MM.1S (cell line): ENCODE data around the gene SQSTM1.

Source experiments
- DNase-seq: peaks from one replicate; pipeline ENCODE4 v3.0.0-alpha.2; 2015
- H2AFZ ChIP-seq: fragments of 300-600 bp; sonication (generic); 2 replicates; pipeline ENCODE4 v1.6.0; 2016; ENCODE audit warnings: antibody characterized with exemption, low read length
- H3F3A ChIP-seq: fragments of 300-600 bp; sonication (generic); 2 replicates; pipeline ENCODE4 v1.6.1; 2016; ENCODE audit warnings: mild to moderate bottlenecking, antibody characterized with exemption, low read length, moderate library complexity, mixed read lengths; ENCODE audit not compliant: insufficient read depth
- H3K27ac ChIP-seq: fragments of 300-600 bp; sonication (generic); 2 replicates; pipeline ENCODE4 v1.5.1; 2016; ENCODE audit warnings: mild to moderate bottlenecking, low read length
- H3K27me3 ChIP-seq: fragments of 300-600 bp; sonication (generic); replicated peaks from 2 replicates; pipeline ENCODE4 v1.6.0; 2016; ENCODE audit warnings: low read length; ENCODE audit not compliant: insufficient read depth
- H3K36me3 ChIP-seq: fragments of 300-600 bp; sonication (generic); replicated peaks from 2 replicates; pipeline ENCODE4 v1.6.1; 2016; ENCODE audit warnings: mild to moderate bottlenecking, low read length, mixed read lengths; ENCODE audit not compliant: insufficient read depth
- H3K4me1 ChIP-seq: fragments of 300-600 bp; sonication (generic); 2 replicates; pipeline ENCODE4 v1.6.1; 2016; ENCODE audit warnings: low read length, mixed read lengths
- H3K4me2 ChIP-seq: fragments of 300-600 bp; sonication (generic); 2 replicates; pipeline ENCODE4 v1.6.0; 2016; ENCODE audit warnings: low read depth, low read length
- H3K4me3 ChIP-seq: fragments of 300-600 bp; sonication (generic); 2 replicates; pipeline ENCODE4 v1.5.1; 2016; ENCODE audit warnings: low read length, mixed read lengths
- H3K79me2 ChIP-seq: fragments of 300-600 bp; sonication (generic); 2 replicates; pipeline ENCODE4 v1.6.1; 2016; ENCODE audit warnings: mixed run types, low read length, mixed read lengths
- H3K9ac ChIP-seq: fragments of 300-600 bp; sonication (generic); 2 replicates; pipeline ENCODE4 v1.6.1; 2016; ENCODE audit warnings: low read length, mixed read lengths
- H3K9me2 ChIP-seq: fragments of 300-600 bp; sonication (generic); replicated peaks from 2 replicates; pipeline ENCODE4 v1.6.1; 2016; ENCODE audit warnings: mild to moderate bottlenecking, low read length, mixed read lengths; ENCODE audit not compliant: insufficient read depth
- H3K9me3 ChIP-seq: fragments of 300-600 bp; sonication (generic); replicated peaks from 2 replicates; pipeline ENCODE4 v1.6.1; 2016; ENCODE audit warnings: mild to moderate bottlenecking, low read length, mixed read lengths; ENCODE audit not compliant: insufficient read depth
- H4K20me1 ChIP-seq: fragments of 300-600 bp; sonication (generic); 2 replicates; pipeline ENCODE4 v1.6.1; 2016; ENCODE audit warnings: mild to moderate bottlenecking, low read length, moderate library complexity, mixed read lengths; ENCODE audit not compliant: insufficient read depth
- CTCF ChIP-seq: fragments of 300-600 bp; sonication (generic); IDR thresholded peaks from 2 replicates; pipeline ENCODE4 v1.5.1; 2016; ENCODE audit warnings: antibody characterized with exemption, low read length, mixed read lengths
- EZH2 ChIP-seq: fragments of 300-600 bp; sonication (generic); optimal IDR thresholded peaks from 2 replicates; pipeline ENCODE3; 2017; ENCODE audit warnings: low read depth, mild to moderate bottlenecking, antibody characterized with exemption, low read length, mixed read lengths
- EZH2phosphoT487 ChIP-seq: fragments of 300-600 bp; sonication (generic); IDR thresholded peaks from 2 replicates; pipeline ENCODE4 v1.6.1; 2018; ENCODE audit warnings: antibody characterized with exemption, low read length

The SQSTM1 gene

GRCh38 chr5:179854356-179854755, 33.7 kb downstream of the SQSTM1 start:
- Histone ChIP-seq H3K27ac (no peak overlapping the region), H2AFZ (no peak overlapping the region), H3K4me1 (no peaks in the 10 kb centered on the region), H3K36me3 (no peaks in the 10 kb centered on the region; the same call in 1 of the 2 replicates), H3K27me3 (no peaks in the 10 kb centered on the region), H3K9me3 (no peaks in the 10 kb centered on the region), H4K20me1 (no peaks in the 10 kb centered on the region), H3K9ac (no peak overlapping the region), H3F3A (peaks cover 7% of the 10 kb centered on the region; the same call in 1 of the 2 replicates), H3K79me2 (peaks cover 29% of the 10 kb centered on the region), H3K4me3 (no peak overlapping the region), H3K9me2 (no peaks in the 10 kb centered on the region), H3K4me2 (no peak overlapping the region)
- TF ChIP-seq EZH2phosphoT487 (no peak), CTCF (no peak), EZH2 (no peak)
- no peak for DNase-seq

- H3K27ac ChIP-seq = peak overlapping the region; percentile 45; the same call in 1 of the 2 replicates
Measured at GRCh38 chr5:179858241-179858585, 37.5 kb downstream of the SQSTM1 start.

GRCh38 chr5:179858586-179859427, 38.1 kb downstream of the SQSTM1 start, which contains the start of gene MRNIP:
MRNIP (minus strand) TSS chr5:179858817; CDS start chr5:179858796, 21 bp downstream.
- Histone ChIP-seq H3K4me2 (peak within 1 kb of the TSS; percentile 95), H3F3A (peaks cover 7% of the 10 kb centered on the region; the same call in 1 of the 2 replicates), H3K27ac (peak within 1 kb of the TSS; percentile 45; the same call in 1 of the 2 replicates), H3K9me2 (no peaks in the 10 kb centered on the region), H3K4me3 (peak within 1 kb of the TSS; percentile 96), H3K4me1 (no peaks in the 10 kb centered on the region), H3K9ac (peak within 1 kb of the TSS; percentile 68), H3K79me2 (peaks cover 29% of the 10 kb centered on the region), H3K36me3 (no peaks in the 10 kb centered on the region), H3K27me3 (no peaks in the 10 kb centered on the region), H2AFZ (peak within 1 kb of the TSS; percentile 98), H3K9me3 (no peaks in the 10 kb centered on the region), H4K20me1 (no peaks in the 10 kb centered on the region)
- DNase-seq = peak; percentile 96
- TF ChIP-seq CTCF = no peak
- no peak for TF ChIP-seq EZH2
- TF ChIP-seq EZH2phosphoT487 = no peak

More at GRCh38 chr5:179858241-179858585, 37.5 kb downstream of the SQSTM1 start:
- Histone ChIP-seq H3K4me1 (no peaks in the 10 kb centered on the region), H3K36me3 (no peaks in the 10 kb centered on the region), H3K9ac (peak overlapping the region; percentile 47; the same call in 1 of the 2 replicates), H3K4me3 (peak overlapping the region; percentile 96), H2AFZ (peak overlapping the region; percentile 88), H3K9me3 (no peaks in the 10 kb centered on the region), H4K20me1 (no peaks in the 10 kb centered on the region), H3K9me2 (no peaks in the 10 kb centered on the region), H3K79me2 (peaks cover 29% of the 10 kb centered on the region), H3F3A (peaks cover 7% of the 10 kb centered on the region; the same call in 1 of the 2 replicates), H3K4me2 (peak overlapping the region; percentile 95), H3K27me3 (no peaks in the 10 kb centered on the region)
- peak; percentile 47 for DNase-seq
- TF ChIP-seq EZH2phosphoT487 = no peak
- TF ChIP-seq CTCF = no peak
- TF ChIP-seq EZH2 = no peak
